ENCODE results near the gene PITPNM1.

The PITPNM1 gene

DNA sequence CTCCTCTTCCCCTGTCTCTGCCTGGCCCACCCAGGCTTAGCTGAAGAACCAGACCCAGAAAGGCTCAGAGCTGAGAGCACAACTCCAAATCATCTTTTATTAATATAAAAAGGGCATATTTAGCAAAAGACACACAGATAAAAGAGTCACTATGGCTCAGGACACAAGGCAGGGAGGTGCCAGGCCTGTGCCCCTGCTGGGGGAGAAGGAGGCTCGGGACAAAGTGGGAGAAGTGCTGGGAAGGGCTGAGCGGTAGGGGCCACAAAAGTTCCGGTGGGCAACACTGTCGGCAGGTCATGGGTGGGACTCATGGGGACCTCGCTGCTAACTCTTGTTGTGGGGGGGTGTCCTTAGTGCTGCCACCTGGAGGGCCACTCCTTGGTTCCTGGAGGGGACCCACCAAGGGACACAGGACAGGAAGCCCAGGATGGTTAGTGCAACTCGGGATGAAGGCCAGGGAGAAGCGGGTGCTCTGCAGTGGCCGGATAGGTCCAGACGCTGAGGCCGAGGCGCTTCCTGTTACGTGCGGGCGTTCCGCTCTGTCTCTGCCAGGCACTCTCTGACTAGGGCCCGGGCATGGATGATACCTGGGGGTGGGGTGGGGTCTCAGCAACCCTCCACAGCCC lies 1.4 kb upstream of the PITPNM1 start:
- H3K27me3 ChIP-seq (ENCODE audit: insufficient read depth, poor library complexity, severe bottlenecking): no peaks in the 10 kb centered on the region
- TF ChIP-seq GABPA (IDR thresholded peaks at IDR 0.05; ENCODE audit: low read depth): no peak
- no peak for TF ChIP-seq REST (IDR thresholded peaks at IDR 0.05; ENCODE audit: insufficient replicate concordance, low read depth)
- TF ChIP-seq, protein P1, sequence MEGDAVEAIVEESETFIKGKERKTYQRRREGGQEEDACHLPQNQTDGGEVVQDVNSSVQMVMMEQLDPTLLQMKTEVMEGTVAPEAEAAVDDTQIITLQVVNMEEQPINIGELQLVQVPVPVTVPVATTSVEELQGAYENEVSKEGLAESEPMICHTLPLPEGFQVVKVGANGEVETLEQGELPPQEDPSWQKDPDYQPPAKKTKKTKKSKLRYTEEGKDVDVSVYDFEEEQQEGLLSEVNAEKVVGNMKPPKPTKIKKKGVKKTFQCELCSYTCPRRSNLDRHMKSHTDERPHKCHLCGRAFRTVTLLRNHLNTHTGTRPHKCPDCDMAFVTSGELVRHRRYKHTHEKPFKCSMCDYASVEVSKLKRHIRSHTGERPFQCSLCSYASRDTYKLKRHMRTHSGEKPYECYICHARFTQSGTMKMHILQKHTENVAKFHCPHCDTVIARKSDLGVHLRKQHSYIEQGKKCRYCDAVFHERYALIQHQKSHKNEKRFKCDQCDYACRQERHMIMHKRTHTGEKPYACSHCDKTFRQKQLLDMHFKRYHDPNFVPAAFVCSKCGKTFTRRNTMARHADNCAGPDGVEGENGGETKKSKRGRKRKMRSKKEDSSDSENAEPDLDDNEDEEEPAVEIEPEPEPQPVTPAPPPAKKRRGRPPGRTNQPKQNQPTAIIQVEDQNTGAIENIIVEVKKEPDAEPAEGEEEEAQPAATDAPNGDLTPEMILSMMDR (IDR thresholded peaks at IDR 0.05; ENCODE audit: insufficient read depth, low read length): no peak
- no peak for TF ChIP-seq SPI1 (IDR thresholded peaks at IDR 0.05; ENCODE audit: borderline replicate concordance, low read depth)
- no peak for TF ChIP-seq POLR2AphosphoS5 (IDR thresholded peaks at IDR 0.05; ENCODE audit: low read depth)
- peak in 1 of 2 experiments; percentile 20 for DNase-seq (ENCODE audit: low read depth in 1 of 2, low spot score in 1 of 2)
- H3K4me3 ChIP-seq (replicated peaks; ENCODE audit: insufficient read depth, low read length): no peak overlapping the region
- peak overlapping the region; percentile 94 for H3K27ac ChIP-seq (replicated peaks)

DNA sequence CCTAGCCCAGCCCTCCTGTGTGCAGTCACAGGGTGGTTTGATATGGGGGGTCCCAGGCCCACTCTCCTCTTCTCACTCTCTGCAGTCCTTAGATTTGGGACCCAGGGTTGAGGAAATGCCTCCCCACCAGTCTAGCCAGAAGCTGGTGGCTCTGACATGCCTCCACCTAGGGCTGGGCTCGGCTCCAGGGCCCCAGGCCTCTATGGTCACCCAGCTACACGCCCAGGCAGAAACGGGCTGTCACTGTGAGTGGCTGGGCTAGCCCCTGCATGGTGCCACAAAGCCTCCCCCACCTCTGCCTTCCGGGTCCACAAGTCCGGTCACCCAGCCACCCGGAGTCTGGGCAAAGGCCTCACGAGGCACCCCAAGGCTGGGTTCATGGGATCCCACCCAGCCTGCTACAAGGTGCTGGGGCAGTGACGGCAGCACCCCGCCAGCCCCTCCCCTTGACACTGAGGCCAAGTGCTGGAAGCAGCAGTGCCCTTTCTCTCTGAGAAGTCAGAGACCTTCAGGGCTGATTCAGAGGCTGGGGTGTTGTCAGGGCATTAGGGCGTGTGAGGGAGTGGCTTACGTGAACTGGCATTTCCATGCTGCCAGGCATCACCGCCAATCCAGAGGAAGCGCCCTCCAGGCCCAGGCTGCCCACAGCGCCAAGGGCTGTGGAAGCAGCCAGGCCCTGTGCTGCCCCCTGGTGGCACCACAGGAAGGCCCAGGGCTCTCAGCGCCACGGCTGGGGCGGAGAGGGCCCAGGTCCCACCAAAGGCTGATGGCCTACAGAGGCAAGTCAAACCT lies 638 bp upstream of the PITPNM1 start:
- Histone ChIP-seq H3K4me3 (replicated peaks; ENCODE audit: insufficient read depth, low read length) (peak overlapping the region; percentile 89), H3K27me3 (ENCODE audit: insufficient read depth, poor library complexity, severe bottlenecking) (no peaks in the 10 kb centered on the region), H3K27ac (replicated peaks) (peak overlapping the region; percentile 71)
- TF ChIP-seq SPI1 (IDR thresholded peaks at IDR 0.05; ENCODE audit: borderline replicate concordance, low read depth): peak; percentile 36; the same call in 1 of the 2 replicates
- no peak for TF ChIP-seq GABPA (IDR thresholded peaks at IDR 0.05; ENCODE audit: low read depth)
- TF ChIP-seq REST (IDR thresholded peaks at IDR 0.05; ENCODE audit: insufficient replicate concordance, low read depth): no peak
- TF ChIP-seq, protein P1 (IDR thresholded peaks at IDR 0.05; ENCODE audit: insufficient read depth, low read length): peak; percentile 92
- 0 out of 2 replicates have a peak, but pooled peaks have one; percentile 42 for TF ChIP-seq POLR2AphosphoS5 (IDR thresholded peaks at IDR 0.05; ENCODE audit: low read depth)
- DNase-seq (ENCODE audit: low read depth in 1 of 2, low spot score in 1 of 2): peak; percentile 93 to 94

- TF ChIP-seq POLR2AphosphoS5 (IDR thresholded peaks at IDR 0.05; ENCODE audit: low read depth) (no peak), REST (IDR thresholded peaks at IDR 0.05; ENCODE audit: insufficient replicate concordance, low read depth) (no peak), SPI1 (IDR thresholded peaks at IDR 0.05; ENCODE audit: borderline replicate concordance, low read depth) (no peak), GABPA (IDR thresholded peaks at IDR 0.05; ENCODE audit: low read depth) (no peak)
- TF ChIP-seq, protein P1 (IDR thresholded peaks at IDR 0.05; ENCODE audit: insufficient read depth, low read length): no peak
- Histone ChIP-seq H3K4me3 (replicated peaks; ENCODE audit: insufficient read depth, low read length) (peak overlapping the region; percentile 89), H3K27me3 (ENCODE audit: insufficient read depth, poor library complexity, severe bottlenecking) (no peaks in the 10 kb centered on the region), H3K27ac (replicated peaks) (peak overlapping the region; percentile 71)
- DNase-seq (ENCODE audit: low read depth in 1 of 2, low spot score in 1 of 2): no peak
These were observed 886 bp downstream of the PITPNM1 start for GRCh38 chr11:67504005-67504949.

Measured in HL-60 (cell line).